Measurements from ENCODE around the gene HLA-B. TPM values are rescaled to one million over a fixed set of nuclear protein-coding genes. Genes with fewer than 3 reads are reported as not detected.

HLA-B gene
- polyA plus RNA-seq, 3 donors = 5,055 to 6,999 (median 6,126) TPM

DNA sequence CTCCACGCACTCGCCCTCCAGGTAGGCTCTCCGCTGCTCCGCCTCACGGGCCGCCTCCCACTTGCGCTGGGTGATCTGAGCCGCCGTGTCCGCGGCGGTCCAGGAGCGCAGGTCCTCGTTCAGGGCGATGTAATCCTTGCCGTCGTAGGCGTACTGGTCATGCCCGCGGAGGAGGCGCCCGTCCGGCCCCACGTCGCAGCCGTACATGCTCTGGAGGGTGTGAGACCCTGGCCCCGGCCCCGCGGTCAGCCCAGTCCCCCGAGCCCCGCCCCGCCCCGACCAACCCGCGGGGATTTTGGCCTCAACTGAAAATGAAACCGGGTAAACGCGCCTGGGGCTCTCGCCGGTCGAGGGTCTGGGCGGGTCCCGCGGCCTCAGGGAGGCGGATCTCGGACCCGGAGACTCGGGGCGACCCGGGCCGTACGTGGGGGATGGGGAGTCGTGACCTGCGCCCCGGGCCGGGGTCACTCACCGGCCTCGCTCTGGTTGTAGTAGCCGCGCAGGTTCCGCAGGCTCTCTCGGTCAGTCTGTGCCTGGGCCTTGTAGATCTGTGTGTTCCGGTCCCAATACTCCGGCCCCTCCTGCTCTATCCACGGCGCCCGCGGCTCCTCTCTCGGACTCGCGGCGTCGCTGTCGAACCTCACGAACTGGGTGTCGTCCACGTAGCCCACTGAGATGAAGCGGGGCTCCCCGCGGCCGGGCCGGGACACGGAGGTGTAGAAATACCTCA is 598 bp downstream of the HLA-B start:
- peak overlapping the region; percentile 95 to 97 for H3K4me3 Mint-ChIP-seq
- Histone ChIP-seq H3K27ac (ENCODE audit: low read depth in 1 of 2, low read length in 2 of 2) (peak overlapping the region; percentile 75 to 95), H3K9me3 (replicated peaks in 1 of 2; ENCODE audit: control insufficient read depth in 1 of 2, insufficient read depth in 1 of 2, low read length in 2 of 2) (no peaks in the 10 kb centered on the region), H3K4me1 (ENCODE audit: control insufficient read depth in 1 of 2, insufficient read depth in 2 of 2, low read length in 2 of 2) (peaks cover 29 to 43% of the 10 kb centered on the region in 2 donors), H3K36me3 (replicated peaks in 1 of 2; ENCODE audit: control insufficient read depth in 1 of 2, insufficient read depth in 2 of 2, low read length in 2 of 2) (peaks cover 27 to 33% of the 10 kb centered on the region in 2 donors), H3K9ac (ENCODE audit: insufficient read depth, low read length, poor library complexity, severe bottlenecking) (peak overlapping the region; percentile 98), H3K79me2 (ENCODE audit: insufficient read depth, low read length) (peaks cover 46% of the 10 kb centered on the region), H4K20me1 (ENCODE audit: insufficient read depth, low read length) (peaks cover 52% of the 10 kb centered on the region), H3K27me3 (ENCODE audit: control insufficient read depth in 2 of 2, insufficient read depth in 2 of 2, low read length in 2 of 2) (no peaks in the 10 kb centered on the region), H3K4me3 (replicated peaks in 1 of 3; ENCODE audit: low read depth in 2 of 3, low read length in 3 of 3) (peak overlapping the region; percentile 85 to 98 (median 88)), H3K4me2 (replicated peaks; ENCODE audit: extremely low read depth, low read length, poor library complexity, severe bottlenecking) (peak overlapping the region; percentile 99), H2AFZ (ENCODE audit: insufficient read depth, low read depth, low read length, poor library complexity, severe bottlenecking) (no peak overlapping the region)
- H3K4me1 Mint-ChIP-seq = peaks cover 49% of the 10 kb centered on the region
- WGBS (ENCODE audit: insufficient coverage) = 0% methylated on average over 50 of the region's 83 CpGs
- intact Hi-C loops (cut with micrococcal nuclease) = no loop called here
- DNase-seq = peak in 2 of 3 donors; percentile 35 to 39
- H3K9me3 Mint-ChIP-seq = peaks cover 2 to 8% (median 3%) of the 10 kb centered on the region in 7 donors
- peak overlapping the region; percentile 99 to 100 (median 100) for H3K27ac Mint-ChIP-seq
- H3K36me3 Mint-ChIP-seq = peaks cover 36 to 43% of the 10 kb centered on the region in 2 donors
- H3K27me3 Mint-ChIP-seq (ENCODE audit: low read depth in 3 of 3) = peaks cover 0 to 19% (median 5%) of the 10 kb centered on the region in 3 donors
- TF ChIP-seq, protein P1, sequence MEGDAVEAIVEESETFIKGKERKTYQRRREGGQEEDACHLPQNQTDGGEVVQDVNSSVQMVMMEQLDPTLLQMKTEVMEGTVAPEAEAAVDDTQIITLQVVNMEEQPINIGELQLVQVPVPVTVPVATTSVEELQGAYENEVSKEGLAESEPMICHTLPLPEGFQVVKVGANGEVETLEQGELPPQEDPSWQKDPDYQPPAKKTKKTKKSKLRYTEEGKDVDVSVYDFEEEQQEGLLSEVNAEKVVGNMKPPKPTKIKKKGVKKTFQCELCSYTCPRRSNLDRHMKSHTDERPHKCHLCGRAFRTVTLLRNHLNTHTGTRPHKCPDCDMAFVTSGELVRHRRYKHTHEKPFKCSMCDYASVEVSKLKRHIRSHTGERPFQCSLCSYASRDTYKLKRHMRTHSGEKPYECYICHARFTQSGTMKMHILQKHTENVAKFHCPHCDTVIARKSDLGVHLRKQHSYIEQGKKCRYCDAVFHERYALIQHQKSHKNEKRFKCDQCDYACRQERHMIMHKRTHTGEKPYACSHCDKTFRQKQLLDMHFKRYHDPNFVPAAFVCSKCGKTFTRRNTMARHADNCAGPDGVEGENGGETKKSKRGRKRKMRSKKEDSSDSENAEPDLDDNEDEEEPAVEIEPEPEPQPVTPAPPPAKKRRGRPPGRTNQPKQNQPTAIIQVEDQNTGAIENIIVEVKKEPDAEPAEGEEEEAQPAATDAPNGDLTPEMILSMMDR (IDR thresholded peaks at IDR 0.05) = no peak

DNA sequence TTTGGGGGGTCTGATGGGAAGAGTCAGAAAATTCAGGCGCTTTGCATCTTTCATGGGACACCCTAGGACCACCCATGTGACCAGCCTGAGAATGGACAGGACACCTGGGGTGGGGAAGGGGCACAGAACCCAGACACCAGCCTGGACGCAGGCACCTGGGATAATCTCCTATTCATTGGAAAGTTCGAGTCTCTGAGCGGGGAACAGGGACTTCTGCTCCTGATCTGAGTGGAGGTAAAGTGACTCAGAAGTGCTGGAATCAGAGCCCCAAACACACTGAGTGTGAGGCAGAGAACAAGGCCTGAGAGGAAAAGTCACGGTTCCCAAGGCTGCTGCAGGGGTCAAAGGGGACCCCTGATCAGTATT is 1.4 kb downstream of the HLA-B start:
- Histone ChIP-seq H3K27me3 (ENCODE audit: control insufficient read depth in 2 of 2, insufficient read depth in 2 of 2, low read length in 2 of 2) (no peaks in the 10 kb centered on the region), H3K36me3 (replicated peaks in 1 of 2; ENCODE audit: control insufficient read depth in 1 of 2, insufficient read depth in 2 of 2, low read length in 2 of 2) (peaks cover 27 to 33% of the 10 kb centered on the region in 2 donors), H3K4me2 (replicated peaks; ENCODE audit: extremely low read depth, low read length, poor library complexity, severe bottlenecking) (peak overlapping the region; percentile 99), H3K9me3 (replicated peaks in 1 of 2; ENCODE audit: control insufficient read depth in 1 of 2, insufficient read depth in 1 of 2, low read length in 2 of 2) (no peaks in the 10 kb centered on the region), H2AFZ (ENCODE audit: insufficient read depth, low read depth, low read length, poor library complexity, severe bottlenecking) (no peak overlapping the region), H3K27ac (ENCODE audit: low read depth in 1 of 2, low read length in 2 of 2) (peak overlapping the region; percentile 75 to 95), H3K4me1 (ENCODE audit: control insufficient read depth in 1 of 2, insufficient read depth in 2 of 2, low read length in 2 of 2) (peaks cover 29 to 43% of the 10 kb centered on the region in 2 donors), H3K9ac (ENCODE audit: insufficient read depth, low read length, poor library complexity, severe bottlenecking) (peak overlapping the region; percentile 98), H3K4me3 (replicated peaks in 1 of 3; ENCODE audit: low read depth in 2 of 3, low read length in 3 of 3) (peak overlapping the region; percentile 85 to 98 (median 88)), H3K79me2 (ENCODE audit: insufficient read depth, low read length) (peaks cover 46% of the 10 kb centered on the region), H4K20me1 (ENCODE audit: insufficient read depth, low read length) (peaks cover 60% of the 10 kb centered on the region)
- DNase-seq = no peak
- WGBS (ENCODE audit: insufficient coverage) = no CpG with 5 or more reads among the region's 5 CpGs
- TF ChIP-seq, protein P1 (IDR thresholded peaks at IDR 0.05) = no peak
- peak overlapping the region; percentile 77 to 100 (median 100) for H3K27ac Mint-ChIP-seq
- intact Hi-C loops (cut with micrococcal nuclease) = no loop called here
- H3K36me3 Mint-ChIP-seq = peaks cover 36 to 43% of the 10 kb centered on the region in 2 donors
- H3K4me3 Mint-ChIP-seq = peak overlapping the region; percentile 95 to 97
- H3K27me3 Mint-ChIP-seq (ENCODE audit: low read depth in 3 of 3) = peaks cover 0 to 18% (median 5%) of the 10 kb centered on the region in 3 donors
- peaks cover 0 to 3% (median 2%) of the 10 kb centered on the region in 7 donors for H3K9me3 Mint-ChIP-seq
- H3K4me1 Mint-ChIP-seq = peaks cover 50% of the 10 kb centered on the region
